ENCODE measurements around the gene LILRA2.

DNA sequence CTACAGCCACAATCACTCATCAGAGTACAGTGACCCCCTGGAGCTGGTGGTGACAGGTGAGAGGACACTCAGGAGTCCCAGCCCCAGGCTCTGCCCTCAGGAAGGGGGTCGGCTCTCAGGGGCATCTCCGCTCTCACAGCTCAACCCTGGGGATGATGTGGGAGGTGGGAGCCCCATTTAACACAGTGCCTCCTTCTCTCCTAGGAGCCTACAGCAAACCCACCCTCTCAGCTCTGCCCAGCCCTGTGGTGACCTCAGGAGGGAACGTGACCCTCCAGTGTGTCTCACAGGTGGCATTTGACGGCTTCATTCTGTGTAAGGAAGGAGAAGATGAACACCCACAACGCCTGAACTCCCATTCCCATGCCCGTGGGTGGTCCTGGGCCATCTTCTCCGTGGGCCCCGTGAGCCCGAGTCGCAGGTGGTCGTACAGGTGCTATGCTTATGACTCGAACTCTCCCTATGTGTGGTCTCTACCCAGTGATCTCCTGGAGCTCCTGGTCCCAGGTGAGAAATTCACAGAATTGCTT is 1.0 kb downstream of the LILRA2 start:
- TF ChIP-seq EZH2 (IDR thresholded peaks at IDR 0.05; ENCODE audit: borderline replicate concordance, insufficient read depth, low read length, poor library complexity, severe bottlenecking), result no peak
- TF ChIP-seq, protein P1, sequence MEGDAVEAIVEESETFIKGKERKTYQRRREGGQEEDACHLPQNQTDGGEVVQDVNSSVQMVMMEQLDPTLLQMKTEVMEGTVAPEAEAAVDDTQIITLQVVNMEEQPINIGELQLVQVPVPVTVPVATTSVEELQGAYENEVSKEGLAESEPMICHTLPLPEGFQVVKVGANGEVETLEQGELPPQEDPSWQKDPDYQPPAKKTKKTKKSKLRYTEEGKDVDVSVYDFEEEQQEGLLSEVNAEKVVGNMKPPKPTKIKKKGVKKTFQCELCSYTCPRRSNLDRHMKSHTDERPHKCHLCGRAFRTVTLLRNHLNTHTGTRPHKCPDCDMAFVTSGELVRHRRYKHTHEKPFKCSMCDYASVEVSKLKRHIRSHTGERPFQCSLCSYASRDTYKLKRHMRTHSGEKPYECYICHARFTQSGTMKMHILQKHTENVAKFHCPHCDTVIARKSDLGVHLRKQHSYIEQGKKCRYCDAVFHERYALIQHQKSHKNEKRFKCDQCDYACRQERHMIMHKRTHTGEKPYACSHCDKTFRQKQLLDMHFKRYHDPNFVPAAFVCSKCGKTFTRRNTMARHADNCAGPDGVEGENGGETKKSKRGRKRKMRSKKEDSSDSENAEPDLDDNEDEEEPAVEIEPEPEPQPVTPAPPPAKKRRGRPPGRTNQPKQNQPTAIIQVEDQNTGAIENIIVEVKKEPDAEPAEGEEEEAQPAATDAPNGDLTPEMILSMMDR (IDR thresholded peaks at IDR 0.05; ENCODE audit: poor library complexity, severe bottlenecking), result no peak
- no peak for TF ChIP-seq EP300 (conservative IDR thresholded peaks at IDR 0.05; ENCODE audit: poor library complexity, severe bottlenecking)
- TF ChIP-seq POLR2AphosphoS5 (IDR thresholded peaks at IDR 0.05), result no peak
